Ishikawa (cell line): Measurements from ENCODE around the gene GNA14.

Experiments used
- CEBPB ChIP-seq: IDR thresholded peaks from 2 replicates; pipeline ENCODE4 v1.6.1; 2012
- CREB1 ChIP-seq: IDR thresholded peaks from 2 replicates; pipeline ENCODE4 v1.6.1; 2012; ENCODE audit warnings: low read depth
- EGR1 ChIP-seq: IDR thresholded peaks from 2 replicates; pipeline ENCODE4 v1.6.1; 2012
- EP300 ChIP-seq: IDR thresholded peaks from 2 replicates; pipeline ENCODE4 v1.6.1; 2012; ENCODE audit warnings: borderline replicate concordance
- FOXM1 ChIP-seq: IDR thresholded peaks from 2 replicates; pipeline ENCODE4 v1.6.1; 2012; ENCODE audit warnings: low read depth, borderline replicate concordance
- NFIC ChIP-seq: IDR thresholded peaks from 2 replicates; pipeline ENCODE4 v1.6.1; 2012
- RAD21 ChIP-seq: IDR thresholded peaks from 2 replicates; pipeline ENCODE4 v1.6.1; 2012; ENCODE audit warnings: low read depth
- TAF1 ChIP-seq: IDR thresholded peaks from 2 replicates; pipeline ENCODE4 v1.6.1; 2012; ENCODE audit warnings: low read depth, mild to moderate bottlenecking
- TCF12 ChIP-seq: IDR thresholded peaks from 2 replicates; pipeline ENCODE4 v1.6.1; 2012; ENCODE audit warnings: low read depth
- TEAD4 ChIP-seq: IDR thresholded peaks from 2 replicates; pipeline ENCODE4 v1.6.1; 2012
- YY1 ChIP-seq: IDR thresholded peaks from 2 replicates; pipeline ENCODE4 v1.6.1; 2012; ENCODE audit warnings: low read depth
- ZBTB7A ChIP-seq: IDR thresholded peaks from 2 replicates; pipeline ENCODE4 v1.6.1; 2012; ENCODE audit warnings: low read depth
- TF ChIP-seq, protein P1 (sequence below): IDR thresholded peaks from 2 replicates; pipeline ENCODE4 v1.6.1; 2012
- TF ChIP-seq, protein P2 (sequence below): IDR thresholded peaks from 2 replicates; pipeline ENCODE4 v1.6.1; 2012; ENCODE audit warnings: low read depth, mild to moderate bottlenecking
- TF ChIP-seq, protein P3 (sequence below): IDR thresholded peaks from 2 replicates; pipeline ENCODE4 v1.6.1; 2012

The GNA14 gene

DNA sequence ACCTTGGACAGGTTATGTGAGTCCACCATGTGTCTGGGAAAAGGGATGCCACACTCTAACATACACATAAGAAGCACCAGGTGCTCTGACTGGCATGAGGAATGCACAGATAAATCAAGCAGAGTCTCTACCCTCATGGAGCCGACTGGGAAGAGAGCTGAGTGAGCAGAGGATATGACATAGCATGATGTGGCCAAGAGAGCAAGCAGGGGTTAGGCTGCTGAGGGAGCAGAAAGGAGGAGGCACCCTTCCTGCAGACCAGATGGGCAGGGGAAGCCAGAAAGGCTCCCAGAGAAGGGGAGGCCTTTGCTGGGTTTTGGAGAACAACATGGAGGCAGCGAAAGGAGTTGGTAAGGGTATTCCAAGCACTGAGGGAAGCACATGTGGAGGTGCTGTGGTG, 223.1 kb downstream of the GNA14 start:
- no peak for TF ChIP-seq RAD21

DNA sequence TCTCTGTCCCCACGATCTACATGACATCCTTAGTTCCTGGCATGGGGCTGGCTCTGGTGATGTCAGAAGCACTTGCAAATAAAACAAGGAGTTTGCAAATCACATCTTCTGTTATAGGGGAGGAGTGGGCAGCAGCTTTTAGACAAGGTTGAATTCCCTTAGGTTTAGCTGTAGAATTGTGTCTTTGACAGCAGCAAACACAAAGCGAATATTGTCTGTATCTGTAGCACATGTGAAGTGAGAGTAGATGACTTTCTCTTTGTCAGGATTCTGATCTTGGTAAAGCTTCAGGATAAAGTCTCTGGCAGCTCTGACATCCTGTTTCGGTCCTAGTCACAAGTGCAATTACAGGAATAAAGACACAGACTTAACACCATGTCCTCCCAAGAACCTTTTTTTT, 224.3 kb downstream of the GNA14 start:
- no peak for TF ChIP-seq TCF12
- no peak for TF ChIP-seq RAD21
- TF ChIP-seq, protein P1, sequence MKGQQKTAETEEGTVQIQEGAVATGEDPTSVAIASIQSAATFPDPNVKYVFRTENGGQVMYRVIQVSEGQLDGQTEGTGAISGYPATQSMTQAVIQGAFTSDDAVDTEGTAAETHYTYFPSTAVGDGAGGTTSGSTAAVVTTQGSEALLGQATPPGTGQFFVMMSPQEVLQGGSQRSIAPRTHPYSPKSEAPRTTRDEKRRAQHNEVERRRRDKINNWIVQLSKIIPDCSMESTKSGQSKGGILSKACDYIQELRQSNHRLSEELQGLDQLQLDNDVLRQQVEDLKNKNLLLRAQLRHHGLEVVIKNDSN, result no peak
- no peak for TF ChIP-seq EP300
- TF ChIP-seq FOXM1, result no peak
- TF ChIP-seq, protein P2, sequence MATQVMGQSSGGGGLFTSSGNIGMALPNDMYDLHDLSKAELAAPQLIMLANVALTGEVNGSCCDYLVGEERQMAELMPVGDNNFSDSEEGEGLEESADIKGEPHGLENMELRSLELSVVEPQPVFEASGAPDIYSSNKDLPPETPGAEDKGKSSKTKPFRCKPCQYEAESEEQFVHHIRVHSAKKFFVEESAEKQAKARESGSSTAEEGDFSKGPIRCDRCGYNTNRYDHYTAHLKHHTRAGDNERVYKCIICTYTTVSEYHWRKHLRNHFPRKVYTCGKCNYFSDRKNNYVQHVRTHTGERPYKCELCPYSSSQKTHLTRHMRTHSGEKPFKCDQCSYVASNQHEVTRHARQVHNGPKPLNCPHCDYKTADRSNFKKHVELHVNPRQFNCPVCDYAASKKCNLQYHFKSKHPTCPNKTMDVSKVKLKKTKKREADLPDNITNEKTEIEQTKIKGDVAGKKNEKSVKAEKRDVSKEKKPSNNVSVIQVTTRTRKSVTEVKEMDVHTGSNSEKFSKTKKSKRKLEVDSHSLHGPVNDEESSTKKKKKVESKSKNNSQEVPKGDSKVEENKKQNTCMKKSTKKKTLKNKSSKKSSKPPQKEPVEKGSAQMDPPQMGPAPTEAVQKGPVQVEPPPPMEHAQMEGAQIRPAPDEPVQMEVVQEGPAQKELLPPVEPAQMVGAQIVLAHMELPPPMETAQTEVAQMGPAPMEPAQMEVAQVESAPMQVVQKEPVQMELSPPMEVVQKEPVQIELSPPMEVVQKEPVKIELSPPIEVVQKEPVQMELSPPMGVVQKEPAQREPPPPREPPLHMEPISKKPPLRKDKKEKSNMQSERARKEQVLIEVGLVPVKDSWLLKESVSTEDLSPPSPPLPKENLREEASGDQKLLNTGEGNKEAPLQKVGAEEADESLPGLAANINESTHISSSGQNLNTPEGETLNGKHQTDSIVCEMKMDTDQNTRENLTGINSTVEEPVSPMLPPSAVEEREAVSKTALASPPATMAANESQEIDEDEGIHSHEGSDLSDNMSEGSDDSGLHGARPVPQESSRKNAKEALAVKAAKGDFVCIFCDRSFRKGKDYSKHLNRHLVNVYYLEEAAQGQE, result no peak
- TF ChIP-seq NFIC, result no peak
- no peak for TF ChIP-seq TEAD4
- TF ChIP-seq EGR1, result no peak
- TF ChIP-seq, protein P3, sequence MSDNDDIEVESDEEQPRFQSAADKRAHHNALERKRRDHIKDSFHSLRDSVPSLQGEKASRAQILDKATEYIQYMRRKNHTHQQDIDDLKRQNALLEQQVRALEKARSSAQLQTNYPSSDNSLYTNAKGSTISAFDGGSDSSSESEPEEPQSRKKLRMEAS, result no peak
- no peak for TF ChIP-seq CREB1
- no peak for TF ChIP-seq ZBTB7A
- no peak for TF ChIP-seq YY1
- no peak for TF ChIP-seq TAF1
- TF ChIP-seq CEBPB, result no peak

DNA sequence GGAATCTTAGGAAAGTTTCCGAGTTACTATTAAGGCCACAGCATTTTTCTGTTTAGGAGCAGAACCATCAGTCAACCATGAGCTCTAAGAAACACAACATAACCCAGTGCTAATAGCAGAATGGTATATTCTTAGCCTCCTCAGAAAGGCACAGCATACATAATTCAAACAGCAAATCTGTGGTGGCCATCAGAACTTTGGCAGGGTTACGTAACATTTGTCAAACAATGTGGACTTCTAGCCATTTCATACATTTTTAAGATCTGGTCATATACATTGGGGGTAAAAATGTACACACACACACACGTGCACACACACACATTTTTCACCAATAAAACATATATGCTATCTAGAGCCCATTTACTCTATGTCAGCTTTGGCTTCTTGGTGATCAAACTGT, 225.2 kb downstream of the GNA14 start:
- no peak for TF ChIP-seq CEBPB
- no peak for TF ChIP-seq TEAD4
- no peak for TF ChIP-seq RAD21
- TF ChIP-seq CREB1, result no peak

DNA sequence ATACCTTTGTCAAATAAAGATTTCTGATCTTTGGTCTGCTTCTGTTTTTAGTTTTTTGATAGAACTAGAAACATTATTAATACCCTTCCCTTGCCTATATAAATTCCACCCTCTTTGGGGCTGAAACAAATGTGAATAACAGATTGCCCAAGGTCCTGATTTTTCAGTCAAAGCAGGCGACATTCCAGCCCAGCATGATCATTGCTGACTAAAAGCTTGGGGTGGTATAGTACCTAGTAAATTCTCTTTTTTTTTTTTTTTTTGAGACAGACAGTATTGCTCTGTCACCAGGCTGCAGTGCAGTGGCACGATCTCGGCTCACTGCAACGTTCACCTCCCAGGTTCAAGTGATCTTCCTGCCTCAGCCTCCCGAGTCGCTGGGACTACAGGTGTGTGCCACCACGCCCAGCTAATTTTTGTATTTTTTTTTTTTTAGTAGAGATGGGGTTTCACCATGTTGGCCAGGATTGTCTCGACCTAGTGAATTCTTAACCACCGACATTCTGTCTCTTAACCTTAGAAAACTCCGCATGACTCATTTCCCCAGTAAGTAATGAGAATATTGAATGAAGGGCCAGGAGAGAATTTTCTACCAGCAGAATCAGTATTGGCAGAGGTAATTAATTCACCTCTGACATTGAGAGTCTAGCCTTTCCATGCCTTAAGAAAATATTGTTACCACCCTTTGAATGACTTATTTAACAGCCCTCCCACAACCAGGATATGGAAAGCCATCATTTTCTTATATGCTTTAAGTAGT, 226.4 kb downstream of the GNA14 start:
- TF ChIP-seq, protein P3, result no peak
- no peak for TF ChIP-seq EGR1
- TF ChIP-seq, protein P2, result no peak
- TF ChIP-seq TAF1, result no peak
- TF ChIP-seq CEBPB, result no peak
- no peak for TF ChIP-seq RAD21
- TF ChIP-seq NFIC, result no peak
- no peak for TF ChIP-seq CREB1
- TF ChIP-seq ZBTB7A, result no peak
- TF ChIP-seq, protein P1, result no peak
- TF ChIP-seq FOXM1, result no peak
- no peak for TF ChIP-seq TCF12
- no peak for TF ChIP-seq EP300
- TF ChIP-seq TEAD4, result no peak
- TF ChIP-seq YY1, result no peak

DNA sequence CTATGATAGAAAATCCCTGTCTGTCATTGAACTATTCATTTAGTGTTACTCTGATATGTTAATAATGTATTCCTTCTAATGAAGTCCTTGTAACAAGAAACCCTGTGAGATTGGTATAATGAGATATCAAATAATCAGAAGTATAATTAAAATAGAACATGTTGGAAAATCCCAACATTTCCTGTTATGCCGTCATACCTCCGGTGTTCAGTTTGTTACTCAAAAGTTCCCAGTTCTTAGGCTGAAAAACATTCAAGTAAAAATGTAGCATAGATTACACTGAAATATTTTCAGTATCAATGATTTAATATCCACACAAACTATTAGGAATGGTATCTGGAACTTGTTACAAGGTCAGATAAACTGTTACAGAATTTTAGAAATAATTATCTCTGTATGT, 227.5 kb downstream of the GNA14 start:
- no peak for TF ChIP-seq RAD21
- TF ChIP-seq, protein P2, result no peak
- TF ChIP-seq CREB1, result no peak
- no peak for TF ChIP-seq NFIC
- no peak for TF ChIP-seq TEAD4
- TF ChIP-seq, protein P1, result no peak
- TF ChIP-seq TAF1, result no peak
- no peak for TF ChIP-seq TCF12
- TF ChIP-seq CEBPB, result no peak
- TF ChIP-seq, protein P3, result no peak
- TF ChIP-seq ZBTB7A, result no peak
- TF ChIP-seq YY1, result no peak
